Suprapubic skin (tissue), 4 donors: Measurements from ENCODE around the gene ARHGAP25. TPM values are rescaled to one million over a fixed set of nuclear protein-coding genes. Genes with fewer than 3 reads are reported as not detected.
A peak's percentile ranks its signal among the peaks of the same experiment; 100 is the strongest.

Experiments used
- DNase-seq, 2 donors: peaks; one replicate each; pipeline ENCODE4 v3.0.0-alpha.2; 2019; ENCODE audit warnings: low spot score in 2 of 2
- H3K27ac ChIP-seq: fragments of 200-600 bp; sonication (generic); one replicate; pipeline ENCODE4 v1.5.1; 2019
- H3K27me3 ChIP-seq: fragments of 200-600 bp; sonication (generic); one replicate; pipeline ENCODE4 v1.5.1; 2019
- H3K36me3 ChIP-seq: fragments of 200-600 bp; sonication (generic); one replicate; pipeline ENCODE4 v1.5.1; 2019
- H3K4me1 ChIP-seq: fragments of 200-600 bp; sonication (generic); one replicate; pipeline ENCODE4 v1.5.1; 2019
- H3K4me3 ChIP-seq: fragments of 200-600 bp; sonication (generic); one replicate; pipeline ENCODE4 v1.5.1; 2019; ENCODE audit warnings: mild to moderate bottlenecking
- H3K9me3 ChIP-seq: fragments of 200-600 bp; sonication (generic); one replicate; pipeline ENCODE4 v1.5.1; 2019
- CTCF ChIP-seq, 2 donors: fragments of 200-600 bp in 1 of 2; fragments of 450-650 bp in 1 of 2; sonication (generic) in 1 of 2; IDR thresholded peaks; one replicate each; pipeline ENCODE4 v1.5.1; 2016 to 2019; ENCODE audit warnings: antibody characterized with exemption in 2 of 2, mild to moderate bottlenecking in 1 of 2, moderate library complexity in 1 of 2
- EP300 ChIP-seq: sonication (generic); formaldehyde crosslinking; IDR thresholded peaks from one replicate; pipeline ENCODE4 v1.6.1; 2017; ENCODE audit warnings: antibody characterized with exemption
- POLR2A ChIP-seq, 2 donors: fragments of 450-650 bp; IDR thresholded peaks; one replicate each; pipeline ENCODE4 v1.6.1; 2017; ENCODE audit warnings: antibody characterized with exemption in 2 of 2, mild to moderate bottlenecking in 2 of 2, moderate library complexity in 2 of 2
- POLR2AphosphoS5 ChIP-seq, 3 donors: sonication (generic); formaldehyde crosslinking; IDR thresholded peaks; one replicate each; pipeline ENCODE4 v1.6.1; 2017; ENCODE audit warnings: antibody characterized with exemption in 3 of 3
- WGBS: methylation state at CpG from one replicate; pipeline ENCODE4 v1.1.5; 2018; 5-methylcytosine and 5-hydroxymethylcytosine counted together
- total RNA-seq, 4 donors: library from RNA; depleted of rRNA; stranded (reverse); fragments of >200 nt; gene quantifications; one replicate each; pipeline ENCODE4 v1.1.0, GENCODE V29; 2016

The ARHGAP25 gene
- total RNA-seq, 4 donors from 2014 or later = 2.0 to 10.9 (median 6.1) TPM

- no peaks in the 10 kb centered on the region for H3K9me3 ChIP-seq
- H3K36me3 ChIP-seq = no peaks in the 10 kb centered on the region
- H3K4me3 ChIP-seq = no peak overlapping the region
- DNase-seq = no peak
- WGBS = 65% methylated on average over 4 of the region's 4 CpGs
- H3K27ac ChIP-seq = no peak overlapping the region
- TF ChIP-seq EP300 (no peak), POLR2AphosphoS5 (IDR thresholded peaks at IDR 0.05) (no peak), CTCF (IDR thresholded peaks at IDR 0.05) (no peak), POLR2A (IDR thresholded peaks at IDR 0.05) (no peak)
- H3K4me1 ChIP-seq = no peaks in the 10 kb centered on the region
- peaks cover 2% of the 10 kb centered on the region for H3K27me3 ChIP-seq
These were observed 35.8 kb upstream of the ARHGAP25 start for GRCh38 chr2:68698567-68699377.

- TF ChIP-seq EP300 (no peak), POLR2AphosphoS5 (IDR thresholded peaks at IDR 0.05) (no peak), CTCF (IDR thresholded peaks at IDR 0.05) (no peak), POLR2A (IDR thresholded peaks at IDR 0.05) (no peak)
- H3K4me1 ChIP-seq = no peaks in the 10 kb centered on the region
- no peak for DNase-seq
- H3K27me3 ChIP-seq = peaks cover 2% of the 10 kb centered on the region
- no peak overlapping the region for H3K4me3 ChIP-seq
- H3K27ac ChIP-seq = no peak overlapping the region
- 89% methylated on average over 2 of the region's 2 CpGs for WGBS
- no peaks in the 10 kb centered on the region for H3K36me3 ChIP-seq
- H3K9me3 ChIP-seq = no peaks in the 10 kb centered on the region
These were observed 34.1 kb upstream of the ARHGAP25 start for GRCh38 chr2:68700560-68700959.

- no peak overlapping the region for H3K4me3 ChIP-seq
- peaks cover 5% of the 10 kb centered on the region for H3K4me1 ChIP-seq
- TF ChIP-seq CTCF (IDR thresholded peaks at IDR 0.05) (no peak), POLR2A (IDR thresholded peaks at IDR 0.05) (no peak), EP300 (no peak), POLR2AphosphoS5 (IDR thresholded peaks at IDR 0.05) (no peak)
- no peaks in the 10 kb centered on the region for H3K36me3 ChIP-seq
- H3K27ac ChIP-seq = no peak overlapping the region
- DNase-seq = no peak
- WGBS = 80% methylated on average over 3 of the region's 3 CpGs
- H3K9me3 ChIP-seq = no peaks in the 10 kb centered on the region
- peaks cover 2% of the 10 kb centered on the region for H3K27me3 ChIP-seq
These were observed 28.0 kb upstream of the ARHGAP25 start for GRCh38 chr2:68706637-68707036.

- TF ChIP-seq POLR2AphosphoS5 (IDR thresholded peaks at IDR 0.05) = no peak
- TF ChIP-seq POLR2A (IDR thresholded peaks at IDR 0.05) = no peak
- TF ChIP-seq CTCF (IDR thresholded peaks at IDR 0.05) = no peak
- no peak for TF ChIP-seq EP300
- Histone ChIP-seq H3K27ac (no peak overlapping the region), H3K36me3 (no peaks in the 10 kb centered on the region), H3K4me1 (peaks cover 5% of the 10 kb centered on the region), H3K27me3 (no peaks in the 10 kb centered on the region), H3K9me3 (no peaks in the 10 kb centered on the region), H3K4me3 (no peak overlapping the region)
- 50% methylated on average over 3 of the region's 3 CpGs for WGBS
- DNase-seq = no peak
These were observed 26.0 kb upstream of the ARHGAP25 start for GRCh38 chr2:68708629-68709028.

GRCh38 chr2:68709421-68709911 lies 25.1 kb upstream of the ARHGAP25 start:
- no peak for DNase-seq
- H3K4me1 ChIP-seq = peaks cover 5% of the 10 kb centered on the region
- no peak overlapping the region for H3K4me3 ChIP-seq
- H3K27ac ChIP-seq = no peak overlapping the region
- no peaks in the 10 kb centered on the region for H3K36me3 ChIP-seq
- no peaks in the 10 kb centered on the region for H3K27me3 ChIP-seq
- H3K9me3 ChIP-seq = no peaks in the 10 kb centered on the region
- WGBS = 21% methylated on average over 5 of the region's 5 CpGs
- TF ChIP-seq POLR2AphosphoS5 (IDR thresholded peaks at IDR 0.05) (no peak), EP300 (no peak), CTCF (IDR thresholded peaks at IDR 0.05) (peak; percentile 16 to 52)
